Fibroblast of lung (primary cell): ENCODE results near the gene RER1.

Experiments used
- EZH2 ChIP-seq: IDR thresholded peaks from 2 replicates; pipeline ENCODE4 v1.5.1; 2012; ENCODE audit warnings: low read length, control low read depth, mild to moderate bottlenecking; ENCODE audit errors: missing control alignments
- TF ChIP-seq, protein P1 (sequence below), 2 donors: IDR thresholded peaks in 1 of 2; conservative IDR thresholded peaks in 1 of 2; 1 replicate in 1 of 2; 2 replicates in 1 of 2; pipeline ENCODE4 v1.5.1; 2011 to 2012; ENCODE audit warnings: low read length in 2 of 2, control low read depth in 1 of 2, inconsistent platforms in 1 of 2, low read depth in 1 of 2, mild to moderate bottlenecking in 1 of 2

DNA sequence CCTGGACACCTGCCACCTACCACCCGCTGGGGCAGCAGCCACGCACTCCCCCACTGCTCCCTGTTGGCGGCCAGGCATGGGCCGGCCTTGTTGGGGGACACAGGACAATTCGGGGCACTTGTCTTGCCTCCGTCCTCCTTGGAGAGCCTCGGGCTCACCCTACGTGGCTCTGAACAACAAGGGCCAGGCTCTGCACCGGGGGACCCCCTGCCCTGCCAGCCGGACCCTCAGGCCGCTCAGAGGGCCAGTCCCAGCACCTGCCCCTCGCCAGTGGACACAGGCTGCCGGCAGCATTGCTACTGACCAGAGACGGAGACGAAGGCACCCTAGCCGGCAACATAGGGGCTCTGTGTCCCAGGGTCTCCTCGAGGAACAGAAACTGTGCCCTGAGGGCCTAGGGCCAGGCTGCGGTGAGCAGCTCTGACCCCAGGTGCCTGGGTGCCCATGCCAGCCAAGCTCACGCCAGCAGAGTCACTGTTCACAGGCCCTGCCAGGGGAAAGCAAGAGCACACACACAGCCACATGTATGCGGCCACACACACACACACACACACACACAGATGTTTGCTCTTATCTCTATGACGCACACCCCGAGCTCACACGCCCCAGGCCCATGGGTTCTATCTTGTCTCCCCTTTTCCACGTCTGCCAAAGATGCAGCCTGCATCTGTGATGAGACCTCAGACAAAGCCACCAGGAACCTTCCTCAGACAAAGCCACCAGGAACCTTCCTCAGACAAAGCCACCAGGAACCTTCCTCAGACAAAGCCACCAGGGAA lies 46.2 kb upstream of the RER1 start:
- TF ChIP-seq, protein P1, sequence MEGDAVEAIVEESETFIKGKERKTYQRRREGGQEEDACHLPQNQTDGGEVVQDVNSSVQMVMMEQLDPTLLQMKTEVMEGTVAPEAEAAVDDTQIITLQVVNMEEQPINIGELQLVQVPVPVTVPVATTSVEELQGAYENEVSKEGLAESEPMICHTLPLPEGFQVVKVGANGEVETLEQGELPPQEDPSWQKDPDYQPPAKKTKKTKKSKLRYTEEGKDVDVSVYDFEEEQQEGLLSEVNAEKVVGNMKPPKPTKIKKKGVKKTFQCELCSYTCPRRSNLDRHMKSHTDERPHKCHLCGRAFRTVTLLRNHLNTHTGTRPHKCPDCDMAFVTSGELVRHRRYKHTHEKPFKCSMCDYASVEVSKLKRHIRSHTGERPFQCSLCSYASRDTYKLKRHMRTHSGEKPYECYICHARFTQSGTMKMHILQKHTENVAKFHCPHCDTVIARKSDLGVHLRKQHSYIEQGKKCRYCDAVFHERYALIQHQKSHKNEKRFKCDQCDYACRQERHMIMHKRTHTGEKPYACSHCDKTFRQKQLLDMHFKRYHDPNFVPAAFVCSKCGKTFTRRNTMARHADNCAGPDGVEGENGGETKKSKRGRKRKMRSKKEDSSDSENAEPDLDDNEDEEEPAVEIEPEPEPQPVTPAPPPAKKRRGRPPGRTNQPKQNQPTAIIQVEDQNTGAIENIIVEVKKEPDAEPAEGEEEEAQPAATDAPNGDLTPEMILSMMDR (conservative IDR thresholded peaks at IDR 0.05 in 1 of 2, IDR thresholded peaks at IDR 0.05 in 1 of 2; ENCODE audit: low read depth in 1 of 2, low read length in 2 of 2) = no peak
- no peak for TF ChIP-seq EZH2
